SH-SY5Y (cell line): ENCODE results near the gene ATP1A1.

Experiments
- GATA2 ChIP-seq: IDR thresholded peaks from 2 replicates; pipeline ENCODE4 v1.6.1; 2011; ENCODE audit warnings: mild to moderate bottlenecking, low read depth, low read length
- GATA3 ChIP-seq: IDR thresholded peaks from 2 replicates; pipeline ENCODE4 v1.6.1; 2011; ENCODE audit warnings: low read depth, mild to moderate bottlenecking, low read length, moderate library complexity

GRCh38 chr1:116439701-116440100, 66.7 kb downstream of the ATP1A1 start:
- TF ChIP-seq GATA2 (no peak), GATA3 (no peak)
